DOHH2 (cell line): ENCODE data around the gene WASL.
"Not testable (repeated sequence)": the region's sequence is repeated elsewhere in the genome, so short reads cannot be mapped to it uniquely, and the experiment has no call there.

ENCODE experiments used
- H3F3A ChIP-seq: fragments of 200-600 bp; sonication (generic), shearing (Covaris generic); 2 replicates; pipeline ENCODE4 v1.6.0; 2016; ENCODE audit warnings: antibody characterized with exemption, mild to moderate bottlenecking; ENCODE audit not compliant: control insufficient read depth, insufficient read depth
- H3K27ac ChIP-seq: fragments of 200-600 bp; sonication (generic); 2 replicates; pipeline ENCODE4 v1.5.1; 2014; ENCODE audit warnings: low read depth, mild to moderate bottlenecking, low read length, moderate library complexity
- H3K27me3 ChIP-seq: fragments of 200-600 bp; sonication (generic); 2 replicates; pipeline ENCODE4 v1.6.1; 2014; ENCODE audit warnings: mild to moderate bottlenecking, low read length, mixed read lengths; ENCODE audit not compliant: control insufficient read depth
- H3K36me3 ChIP-seq: fragments of 200-600 bp; sonication (generic); 2 replicates; pipeline ENCODE4 v1.6.1; 2014; ENCODE audit warnings: mild to moderate bottlenecking, low read length, moderate library complexity, mixed read lengths; ENCODE audit not compliant: control insufficient read depth
- H3K4me1 ChIP-seq: fragments of 200-600 bp; sonication (generic); 2 replicates; pipeline ENCODE4 v1.6.1; 2014; ENCODE audit warnings: mild to moderate bottlenecking, low read length, mixed read lengths; ENCODE audit not compliant: control insufficient read depth
- H3K4me2 ChIP-seq: fragments of 200-600 bp; sonication (generic); 2 replicates; pipeline ENCODE4 v1.6.0; 2014; ENCODE audit warnings: mild to moderate bottlenecking, low read length, moderate library complexity
- H3K4me3 ChIP-seq: fragments of 200-600 bp; sonication (generic); 2 replicates; pipeline ENCODE4 v1.5.1; 2014; ENCODE audit warnings: mild to moderate bottlenecking, low read length, mixed read lengths
- H3K79me2 ChIP-seq: fragments of 200-600 bp; sonication (generic); 2 replicates; pipeline ENCODE4 v1.6.1; 2014; ENCODE audit warnings: mild to moderate bottlenecking, low read length, mixed read lengths; ENCODE audit not compliant: control insufficient read depth
- H3K9me2 ChIP-seq: fragments of 200-600 bp; sonication (generic); replicated peaks from 2 replicates; pipeline ENCODE4 v1.6.1; 2014; ENCODE audit warnings: mild to moderate bottlenecking, low read length, mixed read lengths; ENCODE audit not compliant: control insufficient read depth
- H3K9me3 ChIP-seq: fragments of 200-600 bp; sonication (generic); 2 replicates; pipeline ENCODE4 v1.6.1; 2014; ENCODE audit warnings: antibody characterized with exemption, low read length, mixed read lengths; ENCODE audit not compliant: control insufficient read depth, insufficient read depth
- H4K20me1 ChIP-seq: fragments of 200-600 bp; sonication (generic); 2 replicates; pipeline ENCODE4 v1.6.0; 2014; ENCODE audit warnings: low read depth, mild to moderate bottlenecking, antibody characterized with exemption, low read length, moderate library complexity; ENCODE audit not compliant: control insufficient read depth, insufficient read depth
- EZH2phosphoT487 ChIP-seq: fragments of 200-600 bp; sonication (generic); IDR thresholded peaks from 2 replicates; pipeline ENCODE4 v1.6.1; 2017; ENCODE audit warnings: borderline replicate concordance, mild to moderate bottlenecking, antibody characterized with exemption, low read length, moderate library complexity, mixed read lengths
- TF ChIP-seq, protein P1 (sequence below): fragments of 200-600 bp; sonication (generic); IDR thresholded peaks from one replicate; pipeline ENCODE4 v1.5.1; 2014; ENCODE audit warnings: antibody characterized with exemption, mild to moderate bottlenecking, low read depth, low read length; ENCODE audit not compliant: poor library complexity, severe bottlenecking

Gene WASL

DNA sequence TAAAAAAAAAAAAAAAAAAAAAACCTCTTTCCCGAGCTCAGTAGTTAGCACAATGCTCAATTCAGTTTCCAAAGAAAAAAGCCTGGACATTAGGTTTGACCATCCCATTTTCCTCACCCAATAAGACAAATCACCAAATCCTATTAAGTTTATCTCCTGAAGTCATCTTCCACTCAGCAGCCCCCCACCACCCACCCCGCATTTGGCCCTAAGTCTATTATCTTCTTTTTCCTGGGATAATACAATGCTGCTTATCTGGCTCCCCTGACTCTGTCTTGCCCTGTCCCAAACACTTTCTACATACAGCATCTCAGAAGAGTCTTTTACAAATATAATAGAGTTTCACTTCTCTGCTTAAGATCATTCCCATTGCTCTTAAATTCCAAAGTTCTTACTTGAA lies 110.9 kb downstream of the WASL start:
- no peaks in the 10 kb centered on the region for H3K79me2 ChIP-seq
- no peaks in the 10 kb centered on the region for H3F3A ChIP-seq
- TF ChIP-seq, protein P1, sequence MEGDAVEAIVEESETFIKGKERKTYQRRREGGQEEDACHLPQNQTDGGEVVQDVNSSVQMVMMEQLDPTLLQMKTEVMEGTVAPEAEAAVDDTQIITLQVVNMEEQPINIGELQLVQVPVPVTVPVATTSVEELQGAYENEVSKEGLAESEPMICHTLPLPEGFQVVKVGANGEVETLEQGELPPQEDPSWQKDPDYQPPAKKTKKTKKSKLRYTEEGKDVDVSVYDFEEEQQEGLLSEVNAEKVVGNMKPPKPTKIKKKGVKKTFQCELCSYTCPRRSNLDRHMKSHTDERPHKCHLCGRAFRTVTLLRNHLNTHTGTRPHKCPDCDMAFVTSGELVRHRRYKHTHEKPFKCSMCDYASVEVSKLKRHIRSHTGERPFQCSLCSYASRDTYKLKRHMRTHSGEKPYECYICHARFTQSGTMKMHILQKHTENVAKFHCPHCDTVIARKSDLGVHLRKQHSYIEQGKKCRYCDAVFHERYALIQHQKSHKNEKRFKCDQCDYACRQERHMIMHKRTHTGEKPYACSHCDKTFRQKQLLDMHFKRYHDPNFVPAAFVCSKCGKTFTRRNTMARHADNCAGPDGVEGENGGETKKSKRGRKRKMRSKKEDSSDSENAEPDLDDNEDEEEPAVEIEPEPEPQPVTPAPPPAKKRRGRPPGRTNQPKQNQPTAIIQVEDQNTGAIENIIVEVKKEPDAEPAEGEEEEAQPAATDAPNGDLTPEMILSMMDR = no peak
- TF ChIP-seq EZH2phosphoT487 = no peak
- H3K4me3 ChIP-seq = no peak overlapping the region
- H3K9me2 ChIP-seq = no peaks in the 10 kb centered on the region
- no peaks in the 10 kb centered on the region for H4K20me1 ChIP-seq
- H3K27me3 ChIP-seq = peaks cover 8% of the 10 kb centered on the region; the same call in 1 of the 2 replicates
- no peak overlapping the region for H3K27ac ChIP-seq
- no peaks in the 10 kb centered on the region for H3K4me1 ChIP-seq
- H3K4me2 ChIP-seq = no peak overlapping the region
- no peaks in the 10 kb centered on the region for H3K36me3 ChIP-seq
- H3K9me3 ChIP-seq = no peaks in the 10 kb centered on the region

DNA sequence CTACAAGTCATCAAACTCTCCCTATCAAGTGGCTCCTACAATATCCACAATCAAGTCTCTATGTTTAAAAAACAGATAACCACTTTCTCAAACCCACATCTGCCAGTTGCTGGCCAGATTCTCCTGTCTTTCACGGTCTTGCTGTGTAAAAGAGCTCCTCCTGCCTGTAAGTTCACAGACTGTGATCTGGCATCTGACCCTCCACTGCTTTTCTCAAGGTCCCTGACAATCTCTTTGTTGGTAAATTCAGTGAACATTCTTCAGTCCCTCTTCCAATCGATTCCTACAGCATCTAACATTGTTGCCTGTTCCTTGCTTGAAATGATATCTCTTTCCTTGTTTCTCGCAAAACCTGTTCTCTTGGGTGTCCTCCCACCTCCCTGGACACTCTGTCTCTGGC lies 111.6 kb downstream of the WASL start:
- no peaks in the 10 kb centered on the region for H3F3A ChIP-seq
- H3K9me2 ChIP-seq = no peaks in the 10 kb centered on the region
- no peak overlapping the region for H3K27ac ChIP-seq
- H3K79me2 ChIP-seq = no peaks in the 10 kb centered on the region
- no peak overlapping the region for H3K4me3 ChIP-seq
- TF ChIP-seq, protein P1 = no peak
- no peak for TF ChIP-seq EZH2phosphoT487
- H4K20me1 ChIP-seq = no peaks in the 10 kb centered on the region
- no peak overlapping the region for H3K4me2 ChIP-seq
- H3K36me3 ChIP-seq = no peaks in the 10 kb centered on the region
- H3K27me3 ChIP-seq = peaks cover 8% of the 10 kb centered on the region; the same call in 1 of the 2 replicates
- no peaks in the 10 kb centered on the region for H3K4me1 ChIP-seq
- no peaks in the 10 kb centered on the region for H3K9me3 ChIP-seq

DNA sequence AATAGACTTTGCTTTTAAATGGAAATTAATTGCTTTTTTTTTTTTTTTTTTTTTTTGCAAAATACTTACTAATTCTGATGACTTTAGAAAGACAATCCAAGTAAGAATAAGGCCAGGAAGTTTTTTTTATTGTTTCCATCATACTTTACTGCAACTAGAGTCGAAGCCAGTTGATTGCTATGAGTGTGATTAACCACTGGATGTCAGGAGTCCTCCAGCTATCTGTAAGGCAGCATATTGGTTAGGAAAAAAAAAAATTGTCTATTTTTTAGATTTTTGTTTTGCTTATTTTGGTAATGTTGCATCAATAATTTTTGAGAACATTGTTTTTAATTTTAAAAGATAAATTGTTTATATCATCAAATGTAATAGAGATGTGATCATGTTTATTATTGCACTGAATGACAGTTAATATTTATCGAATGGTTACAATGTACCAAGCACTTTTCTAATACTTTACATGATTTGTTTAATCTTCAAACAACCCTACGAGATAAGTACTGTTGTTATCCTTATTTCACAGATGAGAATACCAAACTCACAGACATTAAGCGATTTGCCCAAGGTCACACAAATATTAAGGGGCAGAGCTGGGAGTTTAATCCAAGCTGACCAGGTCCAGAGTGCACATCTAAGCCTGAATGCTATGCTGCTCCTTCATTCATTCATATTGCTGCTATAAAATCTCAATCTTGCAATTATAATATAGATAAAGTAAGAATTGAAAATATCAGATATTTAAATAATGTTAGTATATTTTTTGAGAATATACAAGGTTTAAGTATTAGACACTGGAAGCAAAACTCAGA lies 113.0 kb downstream of the WASL start:
- no peaks in the 10 kb centered on the region for H3K4me1 ChIP-seq
- no peak for TF ChIP-seq EZH2phosphoT487
- TF ChIP-seq, protein P1 = peak; percentile 47
- H3K4me3 ChIP-seq = no peak overlapping the region
- no peaks in the 10 kb centered on the region for H3K9me3 ChIP-seq
- no peaks in the 10 kb centered on the region for H3K9me2 ChIP-seq
- no peaks in the 10 kb centered on the region for H3K79me2 ChIP-seq
- peaks cover 8% of the 10 kb centered on the region; the same call in 1 of the 2 replicates for H3K27me3 ChIP-seq
- no peaks in the 10 kb centered on the region for H4K20me1 ChIP-seq
- H3K36me3 ChIP-seq = no peaks in the 10 kb centered on the region
- no peak overlapping the region for H3K4me2 ChIP-seq
- H3K27ac ChIP-seq = no peak overlapping the region
- no peaks in the 10 kb centered on the region for H3F3A ChIP-seq

DNA sequence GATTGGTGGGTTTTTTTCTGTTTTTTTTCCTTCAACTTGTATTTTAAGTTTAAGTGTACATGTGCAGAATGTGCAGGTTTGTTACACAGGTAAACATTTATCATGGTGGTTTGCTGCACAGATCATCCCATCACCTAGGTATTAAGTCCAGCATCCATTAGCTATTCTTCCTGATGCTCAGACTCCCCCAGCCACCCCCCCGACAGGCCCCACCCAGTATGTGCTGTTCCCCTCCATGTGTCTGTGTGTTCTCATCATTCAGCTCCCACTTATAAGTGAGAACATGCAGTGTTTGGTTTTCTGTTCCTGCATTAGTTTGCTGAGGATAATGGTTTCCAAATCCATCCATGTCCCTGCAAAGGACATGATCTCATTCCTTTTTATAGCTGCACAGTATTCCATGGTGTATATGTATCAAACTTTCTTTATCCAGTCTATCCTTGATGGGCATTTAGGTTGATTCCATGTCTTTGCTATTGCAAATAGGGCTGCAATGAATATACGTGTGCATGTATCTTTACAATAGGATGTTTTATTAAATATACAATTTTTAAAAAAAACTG lies 114.7 kb downstream of the WASL start:
- H3K27ac ChIP-seq, H3K9me3 ChIP-seq, H3K36me3 ChIP-seq, H3K27me3 ChIP-seq, H3K4me1 ChIP-seq, H3K79me2 ChIP-seq, H3K9me2 ChIP-seq, H3K4me3 ChIP-seq, H4K20me1 ChIP-seq, H3F3A ChIP-seq, H3K4me2 ChIP-seq: not testable (repeated sequence)
